ENCODE results near the gene TENM4. TPM values are rescaled to one million over a fixed set of nuclear protein-coding genes. Genes with fewer than 3 reads are reported as not detected.

TENM4 gene
- total RNA-seq, 2 experiments from 2014 or later, result not detected

- no TSS peak for BruUV-seq (replicated peaks)
- ChIA-PET POLR2A (no interaction called here), CTCF (ENCODE audit: unreplicated experiment) (no interaction called here)
These were observed 651.5 kb downstream of the TENM4 start for GRCh38 chr11:78789375-78789774.

GRCh38 chr11:78788533-78788932 is 652.3 kb downstream of the TENM4 start:
- BruUV-seq (replicated peaks), result no TSS peak
- ChIA-PET POLR2A (no interaction called here), CTCF (ENCODE audit: unreplicated experiment) (no interaction called here)
- no peaks in the 10 kb centered on the region for H3K9me3 ChIP-seq (ENCODE audit: low read length)
- no peaks in the 10 kb centered on the region for H3K9me2 ChIP-seq (ENCODE audit: insufficient read depth, low read length)
- H4K20me1 ChIP-seq (ENCODE audit: insufficient read depth, low read length), result no peaks in the 10 kb centered on the region
- H3K4me2 ChIP-seq (ENCODE audit: low read length), result no peak overlapping the region
- H3K36me3 ChIP-seq (ENCODE audit: insufficient read depth, low read length), result no peaks in the 10 kb centered on the region
- TF ChIP-seq CTCF (conservative IDR thresholded peaks at IDR 0.05; ENCODE audit: low read length), result no peak
- no peak for TF ChIP-seq EZH2phosphoT487 (IDR thresholded peaks at IDR 0.05; ENCODE audit: borderline replicate concordance, low read depth, low read length)
- no peaks in the 10 kb centered on the region for H3K79me2 ChIP-seq (ENCODE audit: insufficient read depth, low read depth, low read length)
- H3K4me1 ChIP-seq (ENCODE audit: insufficient read depth, low read length, poor library complexity, severe bottlenecking), result no peaks in the 10 kb centered on the region
- H3K4me3 ChIP-seq (ENCODE audit: low read depth, low read length, poor library complexity, severe bottlenecking), result no peak overlapping the region
- intact Hi-C loops (cut with micrococcal nuclease; ENCODE audit: unreplicated experiment), result no loop called here
- H3K27ac ChIP-seq (ENCODE audit: low read depth, low read length, poor library complexity, severe bottlenecking), result no peak overlapping the region
- DNase-seq (ENCODE audit: low spot score), result no peak
- no peak overlapping the region for H2AFZ ChIP-seq (ENCODE audit: low read length)

More at GRCh38 chr11:78789375-78789774, 651.5 kb downstream of the TENM4 start:
- Histone ChIP-seq H3K36me3 (ENCODE audit: insufficient read depth, low read length) (no peaks in the 10 kb centered on the region), H3K4me3 (ENCODE audit: low read depth, low read length, poor library complexity, severe bottlenecking) (no peak overlapping the region), H3K9me2 (ENCODE audit: insufficient read depth, low read length) (no peaks in the 10 kb centered on the region), H3K4me1 (ENCODE audit: insufficient read depth, low read length, poor library complexity, severe bottlenecking) (no peaks in the 10 kb centered on the region), H4K20me1 (ENCODE audit: insufficient read depth, low read length) (no peaks in the 10 kb centered on the region), H3K27ac (ENCODE audit: low read depth, low read length, poor library complexity, severe bottlenecking) (no peak overlapping the region), H3K4me2 (ENCODE audit: low read length) (no peak overlapping the region), H3K79me2 (ENCODE audit: insufficient read depth, low read depth, low read length) (no peaks in the 10 kb centered on the region), H3K9me3 (ENCODE audit: low read length) (no peaks in the 10 kb centered on the region), H2AFZ (ENCODE audit: low read length) (no peak overlapping the region)
- DNase-seq (ENCODE audit: low spot score), result no peak
- intact Hi-C loops (cut with micrococcal nuclease; ENCODE audit: unreplicated experiment), result no loop called here
- TF ChIP-seq EZH2phosphoT487 (IDR thresholded peaks at IDR 0.05; ENCODE audit: borderline replicate concordance, low read depth, low read length) (no peak), CTCF (conservative IDR thresholded peaks at IDR 0.05; ENCODE audit: low read length) (no peak)

- Histone ChIP-seq H3K9me3 (ENCODE audit: low read length) (no peaks in the 10 kb centered on the region), H3K4me3 (ENCODE audit: low read depth, low read length, poor library complexity, severe bottlenecking) (no peak overlapping the region), H3K79me2 (ENCODE audit: insufficient read depth, low read depth, low read length) (no peaks in the 10 kb centered on the region), H2AFZ (ENCODE audit: low read length) (no peak overlapping the region), H3K36me3 (ENCODE audit: insufficient read depth, low read length) (no peaks in the 10 kb centered on the region), H3K4me2 (ENCODE audit: low read length) (no peak overlapping the region), H4K20me1 (ENCODE audit: insufficient read depth, low read length) (no peaks in the 10 kb centered on the region), H3K4me1 (ENCODE audit: insufficient read depth, low read length, poor library complexity, severe bottlenecking) (no peaks in the 10 kb centered on the region), H3K9me2 (ENCODE audit: insufficient read depth, low read length) (no peaks in the 10 kb centered on the region), H3K27ac (ENCODE audit: low read depth, low read length, poor library complexity, severe bottlenecking) (no peak overlapping the region)
- intact Hi-C loops (cut with micrococcal nuclease; ENCODE audit: unreplicated experiment), result no loop called here
- TF ChIP-seq EZH2phosphoT487 (IDR thresholded peaks at IDR 0.05; ENCODE audit: borderline replicate concordance, low read depth, low read length), result no peak
- no peak for TF ChIP-seq CTCF (conservative IDR thresholded peaks at IDR 0.05; ENCODE audit: low read length)
- CTCF ChIA-PET (ENCODE audit: unreplicated experiment), result no interaction called here
- no peak for DNase-seq (ENCODE audit: low spot score)
- POLR2A ChIA-PET, result no interaction called here
- no TSS peak for BruUV-seq (replicated peaks)
These were observed 653.1 kb downstream of the TENM4 start for GRCh38 chr11:78787696-78788095.
